Right renal cortex interstitium (tissue), 3 donors: ENCODE data around the gene BCL11B. TPM values are rescaled to one million over a fixed set of nuclear protein-coding genes. Genes with fewer than 3 reads are reported as not detected.

Experiments used
- DNase-seq, 3 donors: peaks; one replicate each; pipeline ENCODE4 v3.0.0-alpha.2; 2013; ENCODE audit warnings: low read depth in 3 of 3, low spot score in 2 of 3
- polyA plus RNA-seq, 3 donors: library from polyadenylated mRNA; unstranded; fragments of 120-200 nt; gene quantifications; one replicate each; pipeline ENCODE4 v1.2.1, GENCODE V29; 2013; ENCODE audit not compliant: insufficient read length in 3 of 3

Gene BCL11B
- polyA plus RNA-seq, 3 donors: 2.0 to 2.3 (median 2.1) TPM

DNA sequence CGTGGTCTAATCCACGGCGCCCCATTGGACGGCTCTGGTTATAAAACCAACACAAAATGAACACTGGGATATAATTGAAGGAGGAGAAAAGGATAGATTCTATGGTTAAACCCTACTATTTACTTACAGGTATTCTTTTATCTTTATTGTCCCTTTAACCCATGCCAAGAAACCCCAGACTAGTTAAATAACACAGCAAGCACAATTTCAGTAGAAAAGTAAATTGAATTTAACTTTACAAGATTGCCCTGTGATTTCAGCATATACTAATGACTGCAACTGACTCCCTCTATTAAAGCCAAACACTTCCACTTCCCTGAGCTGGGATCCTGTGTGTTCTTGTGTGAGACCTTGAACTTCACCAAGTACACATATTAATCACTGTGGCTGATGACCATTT is 45.3 kb downstream of the BCL11B start:
- DNase-seq: no peak

DNA sequence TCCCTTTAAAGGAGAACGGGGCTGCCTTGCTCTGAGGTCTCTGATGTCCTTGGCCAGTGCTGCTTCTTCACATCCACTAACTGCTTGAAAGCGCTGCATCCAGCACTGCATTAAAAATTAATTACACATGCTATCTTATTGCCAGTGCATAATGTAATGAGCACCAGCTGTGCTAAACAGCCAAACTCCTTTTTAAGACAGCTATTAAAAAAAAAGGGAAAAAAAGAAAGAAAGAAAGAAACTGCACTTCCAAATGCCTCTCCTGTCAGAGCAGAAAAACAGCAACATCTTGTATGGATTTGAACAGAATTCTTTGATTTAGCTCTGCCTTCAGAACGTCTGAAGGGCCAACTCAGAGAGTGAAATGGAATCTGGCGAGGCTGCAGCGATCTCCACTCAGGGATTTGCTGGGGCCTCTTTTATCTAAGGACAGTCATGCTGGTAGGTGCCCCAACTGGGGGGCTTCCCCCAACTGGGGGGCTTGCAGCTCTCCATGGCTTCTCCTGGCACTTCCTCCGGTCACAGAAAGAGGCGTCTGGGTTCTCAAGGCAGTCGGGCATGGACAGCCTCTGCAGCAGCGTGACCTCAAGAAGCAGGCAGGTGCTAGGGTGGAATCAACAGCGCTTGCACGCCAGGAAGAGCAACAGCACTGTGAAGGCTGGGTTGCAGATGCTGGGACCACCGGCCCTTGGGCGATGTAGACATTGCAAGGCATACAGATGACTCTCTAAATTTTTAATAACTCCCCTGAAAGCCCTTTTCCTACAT is 46.4 kb downstream of the BCL11B start:
- no peak for DNase-seq

DNA sequence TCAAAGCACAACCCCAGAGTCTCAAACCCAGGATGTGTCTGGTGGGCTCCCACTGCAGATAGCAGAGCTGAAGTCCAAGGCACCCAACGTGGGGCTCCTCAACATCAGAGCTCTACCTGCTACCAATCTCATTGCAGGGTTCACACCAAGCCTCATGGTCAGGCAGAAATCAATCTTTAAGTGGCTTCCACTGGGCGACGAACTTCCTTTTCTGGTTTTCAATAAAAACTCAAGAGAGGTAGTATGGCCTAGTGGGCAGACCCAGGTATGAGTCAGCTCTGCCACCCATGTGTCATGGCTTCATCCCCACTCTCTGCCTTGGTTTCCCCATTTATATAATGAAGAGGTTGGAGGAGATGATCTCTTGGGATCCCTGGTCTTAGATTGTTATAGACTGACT is 47.0 kb downstream of the BCL11B start:
- DNase-seq: no peak

DNA sequence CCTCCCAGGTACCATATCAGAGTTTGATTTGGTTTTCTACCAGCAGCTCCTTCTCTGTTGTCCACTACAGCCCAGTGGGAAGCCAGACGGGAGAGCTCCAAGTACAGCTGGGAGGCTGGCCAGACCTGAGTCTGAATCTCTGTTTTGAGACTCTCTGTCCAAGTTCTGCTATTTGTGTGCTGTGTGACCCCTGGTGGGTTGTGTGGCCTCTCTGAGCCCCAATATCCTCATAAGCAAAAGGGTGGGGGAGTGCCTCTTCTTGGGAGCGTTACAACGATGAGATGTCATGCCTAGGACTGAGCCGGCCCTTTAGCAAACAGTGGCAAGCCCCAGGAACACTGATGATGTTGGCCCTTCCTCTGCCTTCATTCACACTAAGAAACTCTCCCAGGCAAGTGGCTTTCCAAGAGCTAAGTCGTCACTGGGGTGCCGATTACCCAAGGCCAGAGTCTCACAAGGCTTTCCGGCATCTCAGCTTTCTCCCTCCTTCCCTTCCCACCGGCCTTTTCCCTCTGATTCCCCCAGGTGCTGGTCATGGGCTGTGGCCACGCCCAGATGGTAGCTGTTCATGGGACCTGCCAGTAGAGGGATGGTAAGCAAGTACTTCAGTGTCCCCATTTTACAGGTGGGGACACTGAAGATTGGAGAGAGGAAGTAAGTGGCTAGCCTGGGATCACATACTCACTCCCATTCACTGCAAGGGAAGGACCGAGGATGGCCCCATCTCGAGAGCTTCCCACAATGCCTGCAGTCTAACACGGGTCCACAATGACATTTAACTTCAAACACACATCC is 47.7 kb downstream of the BCL11B start:
- no peak for DNase-seq

DNA sequence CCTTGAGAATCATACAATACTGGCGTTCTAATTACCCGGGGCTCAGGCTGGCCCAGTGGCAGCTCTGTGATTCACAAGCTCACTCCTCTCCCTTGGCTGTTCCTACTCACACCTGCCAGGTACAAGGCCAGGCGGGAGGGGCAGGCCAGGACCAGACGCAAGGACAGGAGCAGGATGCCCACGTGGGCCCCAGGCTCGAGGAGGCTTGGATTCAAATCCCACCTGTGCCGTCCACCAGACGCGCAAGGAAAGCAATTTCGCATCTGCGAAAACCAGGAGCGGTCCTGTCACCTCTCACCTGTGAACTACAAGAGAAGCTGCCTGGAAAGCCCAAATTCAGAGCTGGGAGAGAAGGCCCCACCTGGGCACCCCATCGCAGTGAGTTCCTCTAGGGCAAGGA is 50.6 kb downstream of the BCL11B start:
- no peak for DNase-seq

DNA sequence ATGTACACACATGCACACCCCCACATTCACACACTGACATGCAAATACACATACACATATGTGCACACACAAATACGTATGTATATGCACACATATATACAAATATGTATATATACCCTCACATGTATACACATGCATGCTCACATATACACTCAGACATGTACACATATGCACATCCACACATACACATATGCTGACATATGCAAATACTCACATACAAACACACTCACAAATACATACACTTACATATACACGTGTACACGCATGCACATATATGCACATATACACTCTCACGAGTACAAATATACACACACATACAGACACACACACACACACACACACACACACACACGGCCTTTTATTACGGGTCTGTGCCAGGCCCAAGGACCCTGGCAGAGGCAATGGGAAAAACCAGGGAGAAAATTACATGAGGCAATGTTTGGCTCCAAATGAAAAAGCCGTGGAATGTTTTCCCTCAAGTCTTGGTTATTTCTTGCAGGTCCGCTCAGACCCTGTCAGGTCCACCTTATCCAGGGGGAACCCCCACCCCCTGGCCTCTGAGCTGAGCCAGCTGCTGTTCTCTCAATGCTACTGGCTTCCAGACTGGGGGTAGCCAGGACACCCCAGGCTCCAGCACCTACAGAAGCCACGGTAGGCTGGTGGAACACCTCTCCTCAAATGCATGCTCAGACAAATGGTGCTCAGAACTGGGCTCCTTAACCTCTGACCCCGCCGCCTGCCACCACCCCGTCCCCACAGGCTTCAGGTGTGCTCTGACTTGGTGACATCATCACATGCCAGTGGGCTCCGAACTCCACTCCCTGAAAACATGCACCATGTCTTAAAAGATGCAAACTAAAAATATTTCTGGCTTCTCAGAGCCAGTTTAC is 54.7 kb downstream of the BCL11B start:
- no peak for DNase-seq

DNA sequence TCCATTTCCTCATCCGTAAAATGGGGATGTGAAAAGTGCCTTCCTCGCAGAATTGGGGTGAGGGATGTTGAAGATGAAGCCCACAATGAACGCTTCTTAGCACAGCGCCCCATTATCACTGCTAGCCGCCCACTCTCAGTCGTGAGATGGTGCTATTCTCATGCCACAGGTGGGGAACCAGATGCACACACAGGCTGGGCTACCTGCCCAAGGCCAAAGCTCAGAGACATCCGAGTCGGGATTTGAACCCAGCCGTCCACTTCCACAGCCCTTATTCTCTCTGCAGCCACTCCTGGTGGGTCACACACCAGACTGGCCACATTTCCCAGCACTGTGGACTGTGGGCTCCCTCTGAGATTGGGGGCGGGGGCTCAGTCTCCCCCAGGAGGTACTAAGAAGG is 55.8 kb downstream of the BCL11B start:
- no peak for DNase-seq

DNA sequence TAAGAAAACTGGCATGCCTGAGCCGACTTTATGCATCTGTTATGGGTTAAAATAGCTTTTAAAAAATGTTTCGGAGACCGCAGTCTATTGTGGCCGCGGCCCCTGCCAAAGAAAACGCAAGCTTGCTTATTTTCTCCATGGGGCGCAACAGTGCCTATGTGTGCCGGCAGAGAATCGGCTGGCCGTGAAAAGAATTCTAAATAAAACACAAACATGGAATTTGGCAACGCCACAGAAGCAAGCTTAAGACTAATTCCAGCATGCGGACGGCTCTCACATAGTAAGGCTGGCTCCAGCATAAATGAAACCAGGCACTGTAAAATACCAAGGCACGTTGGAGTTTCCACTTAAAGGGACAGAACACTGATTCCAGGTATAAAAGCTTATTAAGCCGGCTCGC is 56.7 kb downstream of the BCL11B start:
- no peak for DNase-seq

DNA sequence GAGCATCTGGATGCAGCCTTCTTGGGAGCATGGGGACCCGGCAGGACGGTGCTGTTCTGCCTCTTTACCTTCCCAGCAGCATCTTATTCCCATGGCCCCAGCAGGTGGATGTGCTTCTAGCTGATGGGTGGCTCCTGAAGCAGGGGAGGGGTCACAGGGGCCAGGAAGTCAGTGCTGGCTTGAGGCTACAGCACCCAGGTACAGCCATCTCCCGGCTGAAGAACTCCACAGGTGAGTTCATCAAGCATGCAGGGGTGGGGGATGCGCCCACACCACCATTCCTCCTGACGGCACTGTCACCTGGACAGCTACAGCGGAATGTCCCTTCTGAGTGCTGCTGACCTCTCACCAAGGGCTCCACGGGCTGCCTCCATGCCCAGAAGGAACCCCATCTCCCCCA is 57.3 kb downstream of the BCL11B start:
- DNase-seq: no peak

DNA sequence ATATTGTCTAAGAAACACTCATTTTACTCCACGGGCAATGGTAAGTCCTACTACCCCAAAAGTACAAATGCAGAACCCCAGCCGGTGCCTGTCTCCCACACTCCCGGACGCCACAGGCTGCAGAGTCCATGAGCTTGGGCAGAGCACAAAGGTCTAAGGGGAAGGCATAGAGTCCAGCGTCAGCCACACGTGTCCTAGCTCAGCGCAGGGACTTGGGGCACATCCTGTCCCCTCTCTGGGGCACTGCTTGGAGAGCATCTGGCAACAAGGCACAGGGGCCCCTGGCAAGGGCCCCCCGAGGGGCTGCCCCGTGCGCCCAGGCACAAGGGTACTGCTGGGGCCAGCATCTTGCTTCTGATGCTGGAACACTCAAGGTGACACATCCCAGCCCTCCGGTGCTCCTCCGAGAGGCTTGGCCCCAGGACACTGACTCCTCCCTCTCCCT is 58.4 kb downstream of the BCL11B start:
- DNase-seq: no peak

DNA sequence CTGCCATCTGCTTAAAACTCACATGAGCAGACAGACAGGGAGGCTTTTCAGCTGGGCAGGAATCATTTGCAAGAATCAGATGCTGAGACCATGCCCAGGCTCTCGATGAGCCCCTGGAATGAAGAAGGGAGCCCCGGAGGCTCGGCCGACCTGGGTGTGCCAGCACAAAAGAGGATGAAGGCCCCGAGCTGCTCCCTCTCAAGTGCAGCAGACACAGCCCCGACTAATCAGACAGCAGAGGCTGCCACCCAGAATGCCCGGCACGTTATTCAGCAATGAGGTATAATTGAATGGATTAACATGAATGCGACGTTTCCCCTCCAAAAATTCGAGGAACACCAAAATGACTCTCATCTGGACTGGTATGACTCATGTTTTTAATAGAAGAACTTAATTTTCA is 58.9 kb downstream of the BCL11B start:
- no peak for DNase-seq

DNA sequence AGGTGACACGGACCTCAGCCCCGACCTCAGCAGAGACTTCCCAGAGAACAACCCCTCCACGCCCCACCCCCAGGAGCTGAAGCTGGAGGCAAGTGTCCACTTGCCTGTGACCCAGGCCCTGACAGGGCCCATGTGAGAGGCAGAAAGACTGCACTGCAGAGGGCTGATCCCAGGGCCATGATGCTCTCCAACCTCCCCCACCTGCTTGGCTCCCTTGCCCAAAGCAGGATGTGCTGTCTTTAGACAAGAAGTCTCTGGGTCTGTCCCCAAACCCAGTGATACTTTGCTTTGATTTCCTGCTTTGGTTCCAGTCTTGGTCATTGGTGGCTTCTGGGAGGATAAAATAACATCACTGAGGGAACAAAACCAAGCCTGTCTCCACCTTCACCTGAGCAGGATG is 59.4 kb downstream of the BCL11B start:
- DNase-seq: no peak

DNA sequence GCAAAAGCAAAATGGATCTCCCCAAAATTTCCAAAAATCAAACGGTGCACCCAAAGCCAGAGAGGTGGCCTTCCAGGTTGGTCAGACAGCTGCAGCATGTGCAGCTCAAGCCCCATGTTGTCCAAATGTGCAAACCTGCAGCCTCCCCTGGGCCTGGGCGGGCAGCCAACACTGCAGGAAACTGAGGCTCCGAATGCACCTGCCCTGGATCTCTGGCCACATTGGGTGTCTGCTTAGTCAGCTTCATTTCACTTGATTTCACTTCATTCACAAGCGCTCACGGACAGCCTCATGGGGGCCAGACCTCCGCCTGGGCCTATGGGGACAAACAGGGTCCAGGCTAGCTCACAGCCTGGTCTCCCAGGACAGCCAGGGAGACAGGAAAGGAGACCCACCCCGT is 59.8 kb downstream of the BCL11B start:
- no peak for DNase-seq

DNA sequence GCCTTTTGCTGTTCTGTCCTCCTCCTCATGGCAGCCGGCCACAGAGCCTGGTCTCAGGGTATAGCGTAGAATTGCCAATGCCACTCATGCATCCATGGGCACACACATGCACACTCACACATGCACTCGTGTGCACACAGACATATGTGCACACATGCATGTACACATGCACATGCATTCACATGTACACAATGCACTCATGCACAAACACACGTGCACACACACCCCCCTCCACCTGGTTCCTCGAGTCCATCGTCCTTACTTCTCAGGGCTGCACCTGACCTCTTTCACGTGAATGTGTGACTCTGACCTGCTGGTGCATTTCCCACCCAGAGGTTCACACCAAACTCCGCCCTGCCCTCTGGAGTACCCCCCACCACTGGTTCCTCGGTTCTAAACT is 60.6 kb downstream of the BCL11B start:
- DNase-seq: no peak

DNA sequence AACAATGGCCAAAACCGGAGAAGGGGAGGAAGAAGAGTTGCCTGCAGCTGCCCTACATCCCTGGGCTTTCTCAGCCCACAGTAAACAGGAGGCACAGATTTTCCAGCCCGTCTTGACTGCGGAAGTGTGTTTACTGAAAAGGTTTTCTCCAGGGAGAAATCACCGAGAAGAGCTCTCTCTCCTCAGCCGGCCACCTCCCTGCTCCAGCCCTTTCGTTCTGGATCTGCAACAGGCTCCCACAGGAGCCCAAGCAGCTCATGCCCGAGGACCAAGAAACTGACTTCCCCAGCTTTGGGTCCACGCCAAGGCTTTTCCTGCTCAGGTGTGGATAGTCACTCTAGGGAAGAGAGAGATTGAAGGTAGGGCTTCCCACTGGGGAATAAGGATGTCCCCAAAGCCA is 61.7 kb downstream of the BCL11B start:
- no peak for DNase-seq

DNA sequence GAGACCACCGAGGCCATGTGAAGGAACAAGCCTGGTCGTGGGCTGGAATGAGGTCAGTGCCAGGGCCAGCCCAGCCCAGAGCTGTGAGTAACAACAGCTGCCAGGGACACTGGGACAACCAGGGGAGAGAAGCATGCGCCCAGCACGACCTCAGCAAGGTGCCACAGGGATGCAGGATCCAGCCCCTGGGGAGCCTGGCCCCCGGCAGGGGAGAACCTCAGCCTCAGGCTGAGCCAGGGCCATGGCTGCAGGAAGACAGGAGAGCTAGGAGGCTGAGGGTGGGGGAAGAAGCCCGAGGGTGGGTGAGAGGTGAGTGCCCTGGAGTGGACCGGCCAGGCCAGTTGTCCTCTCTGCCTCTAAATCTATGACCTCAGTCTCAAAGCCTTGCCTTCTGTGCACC is 62.6 kb downstream of the BCL11B start:
- DNase-seq: no peak

DNA sequence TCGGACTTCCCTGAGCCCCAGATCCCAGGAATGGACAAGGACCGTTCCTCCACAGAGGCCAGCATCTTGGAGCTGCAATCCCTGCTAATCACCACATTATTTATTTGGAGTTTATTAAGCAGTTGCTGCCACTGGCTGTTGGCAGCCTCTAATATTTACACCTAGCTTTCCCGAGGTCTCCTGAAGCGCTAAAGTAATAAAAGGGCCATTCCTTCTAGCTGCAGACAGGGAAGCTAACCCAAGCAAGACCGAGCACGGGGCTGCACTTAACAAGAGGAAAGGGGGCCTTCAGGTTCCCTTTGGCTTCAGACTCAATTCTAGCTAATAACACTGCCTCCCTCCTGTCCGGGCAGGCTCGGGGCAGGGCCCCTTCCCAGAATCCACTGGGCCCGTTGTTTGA is 63.7 kb downstream of the BCL11B start:
- no peak for DNase-seq

DNA sequence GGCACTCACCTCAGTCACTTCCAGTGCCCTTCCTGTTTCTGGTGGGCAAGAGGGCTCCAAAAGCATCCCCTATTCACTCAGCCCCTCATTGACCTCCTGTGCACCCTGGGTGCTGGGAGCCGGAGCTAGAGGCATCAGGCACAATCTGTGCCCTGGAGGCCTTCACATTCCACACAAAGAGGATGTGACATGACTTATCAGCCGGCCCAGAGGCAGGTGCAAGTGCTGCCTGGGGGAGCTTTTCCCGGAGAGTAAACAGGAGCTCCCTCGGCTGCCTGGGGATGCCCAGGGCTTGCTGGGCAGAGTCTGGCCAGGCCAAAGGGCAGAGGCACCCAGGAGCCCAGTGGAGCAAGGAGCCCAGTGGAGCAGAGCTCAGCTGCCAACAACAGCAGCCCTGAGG is 64.5 kb downstream of the BCL11B start:
- no peak for DNase-seq

DNA sequence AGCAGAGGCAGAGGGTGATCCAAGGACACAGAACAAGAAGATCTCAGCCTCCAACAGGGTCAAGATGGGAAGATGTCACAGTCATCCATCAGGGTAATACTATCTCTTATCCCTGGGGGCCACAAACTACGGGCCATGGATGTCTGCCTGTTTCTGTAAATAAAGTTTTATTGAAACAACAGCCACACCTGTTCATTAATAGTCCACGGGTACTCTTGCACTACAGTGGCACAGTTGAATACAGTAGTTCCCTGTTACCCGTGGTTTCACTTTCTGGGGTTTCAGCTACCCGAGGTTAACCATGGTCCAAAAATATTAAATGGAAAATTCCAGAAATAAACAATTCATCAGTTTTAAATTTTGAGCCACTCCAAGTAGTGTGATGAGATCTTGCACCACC is 65.9 kb downstream of the BCL11B start:
- no peak for DNase-seq

DNA sequence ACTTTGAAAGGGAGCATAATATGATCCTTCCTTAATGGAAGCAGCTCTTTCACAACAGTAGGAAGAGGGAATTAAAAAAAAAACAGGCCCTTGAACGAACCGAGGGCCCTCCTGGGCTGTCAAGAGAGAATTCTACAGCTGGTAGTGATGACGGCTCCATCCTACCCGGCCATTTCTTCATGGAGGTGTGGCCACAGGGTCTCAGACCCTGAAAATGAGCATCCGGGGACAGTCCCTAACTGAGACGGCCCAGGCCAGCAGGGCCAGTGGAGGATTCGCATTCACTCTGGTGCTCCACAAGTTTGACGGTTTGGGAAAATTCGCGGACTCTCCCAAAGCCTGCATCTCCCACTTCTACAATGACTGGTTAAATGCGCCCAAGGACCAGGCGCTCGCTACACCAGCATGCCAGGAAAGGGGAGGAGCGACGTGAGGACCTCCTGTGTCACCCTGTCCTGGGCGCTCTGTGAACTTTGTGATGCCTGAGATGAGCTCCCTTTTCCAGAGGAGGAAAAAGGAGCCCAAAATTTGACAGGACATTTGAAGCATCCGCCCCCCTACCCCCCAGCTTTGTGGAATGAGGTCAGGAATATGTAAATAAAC is 66.8 kb downstream of the BCL11B start:
- no peak for DNase-seq

DNA sequence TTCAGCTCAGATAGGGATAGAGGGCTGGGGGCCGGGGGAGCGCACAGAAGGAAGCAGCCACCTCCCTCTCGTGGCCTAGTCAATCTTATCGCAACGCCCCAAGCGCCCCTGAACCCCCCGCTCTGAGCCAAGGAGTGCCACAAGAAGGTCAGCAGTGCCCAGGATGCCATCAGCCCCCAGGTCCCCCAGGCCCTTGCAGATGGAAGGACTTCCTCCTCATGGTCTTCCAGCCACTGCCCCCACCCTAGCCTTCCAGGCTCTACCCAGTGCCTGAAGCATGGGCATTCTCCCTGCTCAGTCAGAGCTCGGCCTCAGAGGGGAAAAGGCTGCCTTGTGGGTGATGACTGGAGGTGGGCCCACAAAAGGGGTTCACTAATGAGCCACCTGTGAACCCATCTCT is 68.2 kb downstream of the BCL11B start:
- DNase-seq: no peak
